Measurements from ENCODE around the gene PYGO2.

- no peak for TF ChIP-seq ESRRG (CRISPR knock-in tag; IDR thresholded peaks at IDR 0.05)
- no peak for TF ChIP-seq ZFP30 (CRISPR knock-in tag; IDR thresholded peaks at IDR 0.05)
- no peak for TF ChIP-seq CSDC2 (CRISPR knock-in tag; IDR thresholded peaks at IDR 0.05)
- no peak for TF ChIP-seq ARNTL (CRISPR knock-in tag; IDR thresholded peaks at IDR 0.05; ENCODE audit: borderline replicate concordance, low read depth)
These were observed 24.2 kb downstream of the PYGO2 start for GRCh38 chr1:154937085-154937987.

Measured in SK-N-SH treated with all-trans-retinoic acid at 6 μM for 48 hours (cell line).